HuH-7 (cell line): Measurements from ENCODE around the gene VIPR2.
"Not testable (repeated sequence)": the region's sequence is repeated elsewhere in the genome, so short reads cannot be mapped to it uniquely, and the experiment has no call there.

Experiments used
- DNase-seq: peaks from one replicate; pipeline ENCODE4 v3.0.0; 2011; ENCODE audit warnings: low spot score

VIPR2 gene

GRCh38 chr7:159091480-159092475, 52.9 kb downstream of the VIPR2 start:
- DNase-seq: no peak

DNA sequence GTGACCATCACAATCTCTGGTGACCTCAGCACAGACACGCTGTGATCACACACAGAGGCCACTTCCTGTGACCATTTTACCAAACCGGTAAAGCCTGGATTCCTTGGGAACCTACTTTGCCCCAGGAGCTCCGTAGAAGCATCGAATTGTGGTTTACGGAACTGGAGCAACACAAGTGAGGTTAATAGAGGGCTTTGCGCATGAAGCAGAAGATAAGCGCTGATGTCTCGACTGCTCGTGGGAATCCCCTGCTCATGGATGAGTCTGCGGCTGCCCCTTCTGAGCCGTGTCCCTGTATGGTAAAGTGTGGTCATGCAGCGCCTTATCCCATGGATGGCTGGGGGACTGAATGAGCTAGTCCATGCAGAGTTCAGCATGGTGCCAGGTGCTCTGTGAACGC, 53.6 kb downstream of the VIPR2 start:
- DNase-seq: no peak

- DNase-seq: no peak
Measured at GRCh38 chr7:159088016-159088865, 56.4 kb downstream of the VIPR2 start.

GRCh38 chr7:159086301-159086925, 58.3 kb downstream of the VIPR2 start:
- no peak for DNase-seq

DNA sequence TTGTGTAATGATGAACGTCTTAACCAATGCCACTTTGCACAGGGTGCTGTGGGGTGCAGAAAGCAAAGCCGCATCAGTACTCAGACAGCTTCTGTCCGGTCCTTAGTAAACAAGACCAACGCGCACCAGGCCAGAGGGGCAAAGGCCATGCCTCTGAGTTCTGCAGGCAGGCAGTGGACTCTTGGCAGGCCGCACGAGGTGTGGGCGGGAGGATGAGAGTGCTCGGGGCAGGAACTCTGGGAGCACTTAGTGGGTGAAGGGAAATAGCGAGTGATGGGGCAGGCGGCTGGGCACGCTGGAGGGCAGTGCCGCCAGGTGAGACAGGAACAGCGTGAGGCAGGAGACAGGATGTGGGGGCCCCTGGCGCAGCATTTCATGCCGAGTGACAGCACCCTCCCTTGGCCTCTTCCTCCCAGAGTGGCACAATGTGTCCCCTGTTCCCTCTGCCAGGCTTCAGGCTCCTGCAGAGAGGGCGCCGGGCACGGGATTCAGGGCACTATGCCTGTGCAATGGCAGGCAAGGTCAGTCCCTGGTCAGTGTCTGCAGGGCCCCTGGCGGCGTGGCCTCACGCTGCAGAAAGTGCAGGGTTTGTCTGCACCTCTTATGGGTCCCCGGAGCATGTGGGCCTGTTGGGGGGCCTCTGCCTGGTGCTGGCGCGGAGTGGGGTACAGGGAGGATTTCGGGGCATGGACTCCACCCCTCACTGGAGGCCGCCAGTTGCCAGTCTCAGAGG, 60.4 kb downstream of the VIPR2 start:
- DNase-seq: no peak

GRCh38 chr7:159083698-159084068, 61.0 kb downstream of the VIPR2 start:
- no peak for DNase-seq

DNA sequence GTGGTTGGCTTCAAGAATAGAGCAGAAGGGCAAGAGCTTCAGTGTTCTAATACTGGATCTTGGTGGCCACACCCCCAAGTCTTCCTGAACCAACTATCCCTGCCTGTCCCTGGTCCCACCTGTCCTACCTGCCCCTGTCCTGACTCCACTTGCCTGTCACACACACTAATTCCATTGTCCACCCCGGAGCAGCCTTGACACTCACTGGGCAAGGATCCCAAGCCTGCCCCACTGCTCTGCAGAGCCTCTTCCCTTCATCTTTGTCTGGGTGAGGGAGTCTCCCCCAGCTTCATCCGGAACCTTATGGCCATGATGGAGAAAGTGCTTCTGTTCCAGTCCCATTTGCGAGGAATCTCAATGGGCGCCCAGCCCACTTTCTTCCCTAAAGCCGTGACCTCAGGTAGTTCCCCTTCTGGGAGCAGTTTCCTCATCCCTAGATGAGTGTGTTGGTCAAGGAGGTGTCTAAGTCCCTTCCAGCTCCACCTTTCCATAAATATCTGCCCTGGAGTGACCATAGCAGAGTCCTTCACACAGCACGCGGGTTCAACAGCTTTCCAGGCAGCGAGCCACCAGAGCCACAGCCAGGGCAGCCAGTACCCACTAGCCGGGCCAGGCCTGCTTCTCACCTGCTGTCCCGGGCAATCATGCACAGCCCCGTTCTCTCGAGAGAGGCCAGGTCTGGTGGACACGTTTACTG, 61.5 kb downstream of the VIPR2 start:
- no peak for DNase-seq

DNA sequence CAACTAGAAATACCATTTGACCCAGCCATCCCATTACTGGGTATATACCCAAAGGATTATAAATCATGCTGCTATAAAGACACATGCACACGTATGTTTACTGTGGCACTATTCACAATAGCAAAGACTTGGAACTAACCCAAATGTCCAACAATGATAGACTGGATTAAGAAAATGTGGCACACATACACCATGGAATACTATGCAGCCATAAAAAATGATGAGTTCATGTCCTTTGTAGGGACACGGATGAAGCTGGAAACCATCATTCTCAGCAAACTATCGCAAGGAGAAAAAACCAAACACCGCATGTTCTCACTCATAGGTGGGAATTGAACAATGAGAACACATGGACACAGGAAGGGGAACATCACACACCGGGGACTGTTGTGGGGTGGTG, 62.6 kb downstream of the VIPR2 start:
- not testable (repeated sequence) for DNase-seq

GRCh38 chr7:159078911-159079270, 65.8 kb downstream of the VIPR2 start:
- DNase-seq: no peak

DNA sequence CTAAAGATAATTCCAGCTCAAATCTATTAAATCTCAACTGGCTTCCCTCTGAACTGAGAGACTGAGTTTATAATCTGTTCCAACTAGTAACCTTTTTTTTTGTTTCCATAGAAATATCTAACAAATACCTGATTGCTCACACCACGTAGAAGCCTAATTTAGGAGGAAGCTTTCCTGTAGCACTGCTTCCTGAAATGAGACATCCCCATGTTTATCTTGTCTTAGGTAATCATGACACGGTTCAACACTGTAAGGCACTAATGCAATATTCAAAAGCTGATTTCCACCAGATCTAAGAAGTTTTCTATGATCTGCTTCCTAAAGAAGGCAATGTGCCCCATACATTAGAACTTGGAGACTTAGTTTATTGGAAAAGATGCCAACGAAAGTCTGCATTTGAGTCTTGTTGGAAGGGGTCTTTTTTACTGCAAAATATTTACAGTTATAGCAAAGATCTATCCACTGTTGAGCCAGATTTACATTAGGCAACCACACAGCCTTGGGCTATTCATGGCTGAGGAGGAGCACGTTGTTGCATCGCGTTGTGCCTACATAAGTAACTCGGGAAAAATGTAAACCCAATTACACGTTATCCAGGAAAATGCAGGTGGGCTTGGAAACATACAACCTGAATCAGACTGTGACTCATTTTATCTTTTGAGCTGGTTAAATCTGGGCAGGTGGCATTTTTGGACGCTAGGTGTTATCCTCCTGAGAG, 66.3 kb downstream of the VIPR2 start:
- DNase-seq: no peak

DNA sequence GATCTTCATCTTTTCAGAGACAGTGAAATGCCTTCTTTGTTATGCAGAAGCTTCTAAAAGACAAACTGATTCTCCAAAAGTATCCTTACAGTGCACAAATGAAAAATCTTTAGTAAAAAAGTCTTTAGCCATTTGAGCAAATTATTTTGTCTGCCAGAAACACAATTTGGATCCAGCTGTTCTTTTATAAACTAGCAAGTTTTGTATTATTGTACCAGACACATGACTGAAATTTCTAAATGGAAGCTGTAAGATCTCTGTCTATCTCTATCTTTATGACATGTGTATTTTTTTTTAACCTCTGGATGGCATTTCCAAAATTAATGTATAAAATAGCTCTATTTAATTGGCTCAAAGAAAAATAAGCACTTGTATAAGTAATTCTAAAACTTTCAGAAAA, 68.3 kb downstream of the VIPR2 start:
- DNase-seq: no peak

DNA sequence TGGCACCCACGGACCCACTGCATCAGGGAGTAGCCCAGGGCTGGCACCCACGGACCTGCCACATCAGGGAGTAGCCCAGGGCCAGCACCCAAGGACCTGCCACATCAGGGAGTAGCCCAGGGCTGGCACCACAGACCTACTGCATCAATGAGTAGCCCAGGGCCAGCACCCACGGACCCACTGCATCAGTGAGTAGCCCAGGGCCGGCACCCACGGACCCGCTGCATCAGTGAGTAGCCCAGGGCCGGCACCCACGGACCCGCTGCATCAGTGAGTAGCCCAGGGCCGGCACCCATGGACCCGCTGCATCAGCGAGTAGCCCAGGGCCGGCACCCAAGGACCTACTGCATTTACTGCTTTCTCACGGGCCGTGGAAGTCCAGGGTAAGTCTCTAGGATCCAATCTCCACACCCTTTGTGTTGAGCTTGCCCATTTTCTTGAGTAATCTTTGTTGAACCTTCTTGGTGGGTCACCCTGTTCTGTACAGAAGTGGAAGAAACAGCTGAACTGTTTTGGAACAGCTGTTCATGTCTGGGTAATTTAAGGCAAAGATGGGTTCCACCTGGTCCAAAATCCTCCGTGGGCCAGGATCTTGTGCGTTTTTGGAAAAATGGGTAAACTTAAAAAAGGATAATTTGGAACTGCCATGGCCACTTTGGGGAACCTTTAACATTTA, 69.0 kb downstream of the VIPR2 start:
- no peak for DNase-seq

DNA sequence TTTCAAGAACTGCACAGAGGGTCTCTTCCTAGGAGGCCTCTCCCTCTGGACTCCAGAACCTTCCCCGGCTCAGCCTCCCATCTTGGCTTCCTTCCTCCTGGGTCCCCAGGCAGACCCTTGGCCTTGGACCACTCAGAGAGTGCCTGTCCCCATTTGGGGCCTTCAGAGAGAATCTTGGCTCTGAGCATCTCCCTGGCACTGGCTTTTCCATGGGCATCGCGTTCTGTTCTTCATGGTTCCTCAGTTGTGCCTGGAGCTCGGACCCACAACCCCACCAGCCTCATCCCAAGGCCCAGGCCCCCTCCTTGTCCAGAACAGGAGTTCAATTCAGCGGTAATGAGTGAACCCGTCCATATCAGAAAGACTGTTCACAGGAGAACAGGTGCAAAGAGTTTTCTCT, 73.4 kb downstream of the VIPR2 start:
- no peak for DNase-seq

DNA sequence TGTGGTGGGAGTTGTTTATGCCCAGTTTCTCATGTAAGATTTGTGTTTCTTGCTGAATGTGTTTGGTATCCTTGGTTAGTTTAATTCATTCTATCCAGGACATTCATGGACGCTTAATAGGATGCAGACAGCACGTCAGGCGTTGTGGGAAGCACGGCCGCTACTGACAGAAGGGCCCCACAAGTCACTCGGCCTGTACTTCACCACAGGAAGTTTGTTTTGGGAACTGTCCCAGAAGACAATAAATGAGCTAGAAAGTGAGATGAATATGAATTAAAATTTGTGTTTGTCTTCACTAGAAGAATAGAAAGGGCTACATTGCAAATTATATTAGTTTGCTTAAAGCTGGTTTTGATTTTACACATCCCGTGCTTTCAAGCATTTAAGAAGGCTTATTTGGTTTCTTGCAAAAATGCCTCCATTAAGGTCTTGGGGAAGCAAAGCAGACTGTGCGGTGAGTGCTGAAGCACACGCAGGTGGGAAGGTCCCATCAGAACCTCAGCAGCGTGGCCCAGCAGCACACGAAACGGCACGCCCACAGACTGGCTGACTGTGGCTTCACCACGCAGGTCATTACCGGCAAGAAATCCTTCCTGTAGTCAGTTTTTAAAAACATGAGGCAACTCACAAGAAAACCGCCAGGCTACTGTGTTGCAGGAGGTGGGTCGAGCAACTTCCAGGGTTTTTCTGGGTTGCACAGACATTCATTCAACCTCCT, 74.1 kb downstream of the VIPR2 start:
- DNase-seq: no peak

GRCh38 chr7:159068893-159069448, 75.7 kb downstream of the VIPR2 start:
- DNase-seq: no peak

DNA sequence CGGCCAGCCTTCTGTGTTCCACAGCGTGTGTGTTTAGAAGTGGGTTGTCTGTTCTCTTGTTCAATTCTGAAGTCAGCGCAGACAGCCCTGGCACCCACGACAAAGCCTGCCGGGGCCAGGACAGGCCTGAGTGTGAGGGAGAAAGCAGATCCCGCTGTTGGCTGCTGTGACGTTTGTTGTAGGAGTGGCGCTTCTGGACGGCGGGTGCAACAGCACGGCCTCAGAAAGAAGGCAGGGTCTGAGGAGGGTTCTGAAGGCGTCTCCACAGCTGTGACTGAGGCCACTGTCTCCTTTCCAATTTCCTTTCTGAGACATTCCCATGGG, 76.2 kb downstream of the VIPR2 start:
- no peak for DNase-seq

DNA sequence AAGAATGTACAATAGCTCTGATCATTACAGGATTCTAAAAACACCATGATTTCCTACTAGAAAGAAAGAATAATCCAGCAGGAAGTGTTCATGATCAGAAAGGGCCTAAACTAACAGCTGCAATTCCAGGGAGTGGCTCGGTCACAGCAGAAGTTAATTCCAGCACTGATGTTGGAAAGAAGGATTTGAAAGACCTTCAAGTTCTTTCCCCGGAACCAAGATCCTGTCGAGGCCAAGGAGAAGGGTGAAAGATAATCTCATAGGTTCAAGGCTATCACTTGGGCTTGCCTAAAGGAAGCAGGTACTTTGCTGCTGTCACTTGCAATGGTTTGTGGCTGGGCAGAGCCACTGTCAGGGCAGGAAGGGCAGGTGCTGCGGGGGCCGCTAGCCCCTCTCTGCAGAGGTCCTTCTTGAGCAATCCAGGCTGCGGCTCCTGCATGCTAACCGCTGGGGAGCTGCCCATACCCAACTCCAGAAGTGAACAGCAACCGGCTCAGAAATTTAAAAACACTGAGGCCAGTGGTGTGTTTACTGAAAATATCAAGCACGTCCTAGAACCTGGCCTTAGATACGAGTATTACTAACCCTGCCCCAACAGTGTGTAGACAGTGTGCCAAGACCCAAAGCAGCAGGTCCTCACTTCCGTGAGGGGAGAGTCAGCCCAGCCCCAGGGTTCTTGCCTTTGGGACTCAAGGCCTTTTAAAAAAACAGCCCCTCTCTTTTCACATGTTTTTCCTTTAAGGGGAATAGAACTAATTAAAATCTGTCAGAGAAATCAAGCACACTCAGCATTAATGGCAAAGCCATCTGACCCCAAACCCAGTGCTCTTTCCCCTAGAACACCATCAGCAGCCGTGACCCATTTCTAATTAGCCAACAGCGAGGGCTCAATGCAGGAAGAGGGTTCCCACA, 76.8 kb downstream of the VIPR2 start:
- no peak for DNase-seq
